Measurements from ENCODE around the gene DLD. TPM values are rescaled to one million over a fixed set of nuclear protein-coding genes. Genes with fewer than 3 reads are reported as not detected.
A peak's percentile ranks its signal among the peaks of the same experiment; 100 is the strongest.

DLD gene
- total RNA-seq, 4 donors from 2014 or later, result 79.3 to 246 (median 148) TPM

GRCh38 chr7:107913851-107914250 is 22.9 kb downstream of the DLD start:
- H3K4me3 ChIP-seq, result no peak overlapping the region
- no peak overlapping the region for H3K27ac ChIP-seq
- TF ChIP-seq POLR2AphosphoS5 (IDR thresholded peaks at IDR 0.05) (no peak), EP300 (IDR thresholded peaks at IDR 0.05) (no peak), POLR2A (IDR thresholded peaks at IDR 0.05) (no peak), CTCF (IDR thresholded peaks at IDR 0.05) (no peak)
- peaks cover 2 to 68% of the 10 kb centered on the region in 2 donors for H3K36me3 ChIP-seq
- peaks cover 0 to 11% (median 0%) of the 10 kb centered on the region in 3 donors for H3K4me1 ChIP-seq
- 97 to 100% methylated on average over 2 of the region's 2 CpGs for WGBS, 2 donors (ENCODE audit: low coverage in 1 of 2)
- no peak for ATAC-seq
- no peaks in the 10 kb centered on the region for H3K27me3 ChIP-seq
- no peaks in the 10 kb centered on the region for H3K9me3 ChIP-seq

GRCh38 chr7:107914831-107915230 is 23.8 kb downstream of the DLD start:
- peak; percentile 51 for ATAC-seq
- Histone ChIP-seq H3K36me3 (peaks cover 2 to 69% of the 10 kb centered on the region in 2 donors), H3K9me3 (no peaks in the 10 kb centered on the region), H3K4me1 (peaks cover 0 to 5% (median 0%) of the 10 kb centered on the region in 3 donors), H3K27me3 (no peaks in the 10 kb centered on the region), H3K4me3 (no peak overlapping the region), H3K27ac (no peak overlapping the region)
- 19 to 27% methylated on average over 1 of the region's 1 CpG for WGBS, 2 donors (ENCODE audit: low coverage in 1 of 2)
- no peak for TF ChIP-seq EP300 (IDR thresholded peaks at IDR 0.05)
- no peak for TF ChIP-seq POLR2AphosphoS5 (IDR thresholded peaks at IDR 0.05)
- TF ChIP-seq CTCF (IDR thresholded peaks at IDR 0.05), result no peak
- no peak for TF ChIP-seq POLR2A (IDR thresholded peaks at IDR 0.05)

GRCh38 chr7:107915541-107915940 is 24.6 kb downstream of the DLD start:
- H3K9me3 ChIP-seq, result no peaks in the 10 kb centered on the region

GRCh38 chr7:107917763-107918651 is 27.0 kb downstream of the DLD start:
- Histone ChIP-seq H3K36me3 (peaks cover 2 to 61% of the 10 kb centered on the region in 2 donors), H3K4me3 (no peak overlapping the region), H3K27me3 (no peaks in the 10 kb centered on the region), H3K27ac (no peak overlapping the region), H3K9me3 (no peaks in the 10 kb centered on the region), H3K4me1 (peaks cover 0 to 17% (median 4%) of the 10 kb centered on the region in 3 donors)
- WGBS, 2 donors (ENCODE audit: low coverage in 1 of 2), result 66 to 78% methylated on average over 3 of the region's 3 CpGs
- TF ChIP-seq EP300 (IDR thresholded peaks at IDR 0.05), result no peak
- TF ChIP-seq CTCF (IDR thresholded peaks at IDR 0.05), result no peak
- no peak for TF ChIP-seq POLR2A (IDR thresholded peaks at IDR 0.05)
- no peak for TF ChIP-seq POLR2AphosphoS5 (IDR thresholded peaks at IDR 0.05)
- ATAC-seq, result no peak

More at GRCh38 chr7:107915541-107915940, 24.6 kb downstream of the DLD start:
- 81 to 100% methylated on average over 2 of the region's 2 CpGs for WGBS, 2 donors (ENCODE audit: low coverage in 1 of 2)
- no peak overlapping the region for H3K4me3 ChIP-seq
- H3K4me1 ChIP-seq, result peaks cover 0 to 10% (median 4%) of the 10 kb centered on the region in 3 donors
- no peaks in the 10 kb centered on the region for H3K27me3 ChIP-seq
- H3K36me3 ChIP-seq, result peaks cover 2 to 62% of the 10 kb centered on the region in 2 donors
- TF ChIP-seq POLR2A (IDR thresholded peaks at IDR 0.05) (no peak), POLR2AphosphoS5 (IDR thresholded peaks at IDR 0.05) (no peak), CTCF (IDR thresholded peaks at IDR 0.05) (no peak), EP300 (IDR thresholded peaks at IDR 0.05) (no peak)
- ATAC-seq, result no peak
- H3K27ac ChIP-seq, result no peak overlapping the region
